ENCODE results near the gene CNNM1.

The CNNM1 gene

DNA sequence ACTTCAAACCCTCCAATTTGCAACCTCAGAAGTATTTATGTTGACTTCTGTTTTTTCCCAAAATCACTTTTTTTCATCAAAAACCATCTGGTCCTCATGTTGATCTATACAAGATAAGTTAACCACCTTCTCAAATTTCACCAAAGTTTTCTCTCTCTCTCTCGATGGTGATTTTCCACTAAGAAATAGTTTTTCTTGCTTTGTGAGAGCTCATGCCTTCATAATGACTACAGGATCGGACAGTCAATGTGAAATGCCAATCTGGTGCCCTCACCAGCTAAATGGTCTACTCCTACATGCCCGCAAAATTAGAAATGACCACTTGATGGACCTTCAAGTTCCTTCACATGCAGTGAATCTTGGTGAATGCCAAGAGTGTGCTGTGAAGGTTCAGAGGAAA lies 40.4 kb downstream of the CNNM1 start:
- FAIRE-seq: no peak

DNA sequence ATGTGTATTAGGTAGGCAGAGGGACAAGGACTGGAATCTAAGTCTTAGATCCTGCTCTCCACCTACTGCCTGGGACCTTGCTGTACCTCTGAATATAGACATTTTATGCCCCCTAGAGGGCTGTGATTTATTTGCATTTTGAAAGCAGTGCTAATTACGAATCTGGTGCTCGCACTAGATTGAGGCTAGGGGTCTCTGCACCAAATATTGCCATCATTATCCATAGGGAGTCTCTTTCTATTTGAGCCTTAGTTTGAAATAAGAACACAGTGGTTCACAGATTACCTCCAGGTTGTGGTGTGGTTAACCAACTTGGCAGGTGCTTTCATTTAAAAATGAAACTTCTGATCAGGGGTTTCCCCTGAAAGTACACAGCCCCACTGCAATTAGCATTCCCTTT lies 41.8 kb downstream of the CNNM1 start:
- FAIRE-seq: no peak
- peak; percentile 33 for DNase-seq (ENCODE audit: insufficient read length, low spot score)

More for the DNA sequence above, 40.4 kb downstream of the CNNM1 start:
- no peak for DNase-seq (ENCODE audit: insufficient read length, low spot score)

DNA sequence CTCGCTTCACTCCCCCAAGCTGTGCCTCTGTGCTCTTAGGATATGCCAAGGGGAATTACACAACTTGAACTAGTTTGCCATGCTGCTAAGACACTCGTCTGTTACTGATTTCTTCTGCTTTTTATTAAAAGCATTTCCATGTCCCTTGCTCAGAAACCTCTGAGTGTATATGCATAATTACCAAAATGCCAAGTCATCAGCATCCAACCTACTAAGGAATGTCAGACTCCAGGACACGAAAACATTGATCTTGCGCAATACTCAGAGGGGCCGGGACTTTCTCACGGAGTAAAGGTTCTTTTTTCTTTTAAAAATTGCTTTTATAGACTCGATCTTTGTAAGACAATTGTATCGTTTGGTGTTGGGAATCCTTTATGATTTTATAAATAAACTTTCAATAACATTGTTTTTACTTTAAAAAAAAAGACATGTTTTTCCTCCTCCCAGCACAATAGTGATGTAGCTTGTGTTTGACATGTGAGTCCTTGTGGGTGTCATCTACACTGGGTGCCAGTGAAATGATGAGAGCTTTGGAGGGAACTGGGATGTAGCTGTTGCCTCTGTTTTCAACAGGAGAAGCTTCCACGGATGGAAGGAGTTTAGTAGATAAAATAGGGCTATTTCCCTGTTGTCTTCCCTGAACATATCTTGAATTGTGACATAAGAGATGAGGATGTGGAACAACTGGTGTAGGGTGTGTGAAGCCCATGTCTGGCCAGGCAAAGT lies 43.6 kb downstream of the CNNM1 start:
- FAIRE-seq (no peak), DNase-seq (ENCODE audit: insufficient read length, low spot score) (no peak)

DNA sequence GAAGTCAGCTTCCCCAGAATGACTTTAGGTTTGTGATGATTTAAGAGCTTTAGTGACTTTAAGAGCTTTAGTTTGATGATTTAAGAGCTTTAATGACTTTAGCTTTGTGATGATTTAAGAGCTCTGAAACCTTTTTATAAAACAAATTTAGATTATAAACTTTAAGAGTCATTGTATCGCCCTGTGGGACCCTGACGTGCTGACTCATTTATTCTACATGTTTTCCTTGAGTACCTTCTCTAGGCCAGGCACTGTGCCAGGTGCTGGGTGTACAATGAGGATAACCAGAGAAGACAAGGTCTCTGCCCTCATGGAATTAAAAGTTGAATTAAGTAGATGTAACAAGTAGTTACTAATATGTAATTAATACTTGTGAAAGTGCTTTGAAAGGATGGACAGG lies 45.4 kb downstream of the CNNM1 start:
- no peak for FAIRE-seq
- DNase-seq (ENCODE audit: insufficient read length, low spot score): no peak

DNA sequence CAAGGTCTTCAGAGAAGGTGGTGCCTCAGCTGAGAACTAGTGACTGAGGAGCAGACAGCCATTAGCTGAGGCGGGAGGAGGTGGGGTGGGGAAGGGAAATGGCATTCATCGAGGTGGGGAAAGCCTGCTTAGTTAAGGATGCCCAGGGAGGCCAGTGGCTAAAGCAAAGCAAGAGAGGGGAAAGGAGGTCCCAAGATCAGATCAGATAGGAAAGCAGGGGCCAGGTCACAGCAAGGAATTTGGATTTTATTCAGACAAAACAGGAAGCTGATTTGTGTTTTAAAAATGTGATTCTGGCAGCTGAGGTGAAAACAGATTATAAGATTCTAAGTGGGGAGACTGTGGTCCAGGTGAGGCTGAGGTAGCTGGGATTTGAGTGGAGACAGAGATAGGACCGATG lies 45.8 kb downstream of the CNNM1 start:
- FAIRE-seq (no peak), DNase-seq (ENCODE audit: insufficient read length, low spot score) (no peak)

DNA sequence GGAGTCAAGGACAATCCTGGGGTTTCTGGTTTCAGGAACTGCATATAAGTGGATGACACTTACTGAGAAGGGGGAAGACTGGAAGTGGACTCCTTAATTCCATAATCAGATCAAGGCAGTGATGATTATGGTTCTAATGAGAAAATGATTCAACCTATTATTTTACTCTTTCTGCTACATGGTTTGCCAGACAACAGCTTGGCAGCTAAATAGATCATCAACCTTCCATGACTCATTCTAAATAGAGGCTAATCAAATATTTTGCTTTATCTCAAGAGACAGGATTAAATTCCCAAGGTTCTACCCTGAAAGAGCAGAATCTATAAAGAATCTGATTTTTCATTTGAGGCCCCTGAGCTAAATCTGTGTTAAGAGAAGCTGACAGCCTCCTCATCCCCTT lies 46.3 kb downstream of the CNNM1 start:
- FAIRE-seq (no peak), DNase-seq (ENCODE audit: insufficient read length, low spot score) (no peak)

DNA sequence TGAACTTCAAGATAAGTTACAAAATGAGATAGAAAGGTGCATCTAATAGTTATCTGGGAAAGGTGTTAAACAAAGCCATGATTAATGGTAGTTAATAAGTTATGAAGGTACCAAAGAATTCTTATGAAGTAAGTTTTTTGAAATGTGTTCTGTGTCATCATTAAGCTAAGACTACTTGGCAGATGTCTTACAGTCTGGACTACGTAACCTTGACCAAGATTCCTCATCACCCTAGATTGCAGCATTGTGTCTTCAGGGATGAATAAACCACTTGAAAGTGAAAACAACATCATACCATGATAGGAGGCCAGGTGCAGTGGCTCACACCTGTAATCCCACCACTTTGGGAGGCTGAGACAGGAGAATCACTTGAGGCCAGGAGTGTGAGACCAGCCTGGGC lies 53.0 kb downstream of the CNNM1 start:
- no peak for FAIRE-seq
- DNase-seq (ENCODE audit: insufficient read length, low spot score): no peak

DNA sequence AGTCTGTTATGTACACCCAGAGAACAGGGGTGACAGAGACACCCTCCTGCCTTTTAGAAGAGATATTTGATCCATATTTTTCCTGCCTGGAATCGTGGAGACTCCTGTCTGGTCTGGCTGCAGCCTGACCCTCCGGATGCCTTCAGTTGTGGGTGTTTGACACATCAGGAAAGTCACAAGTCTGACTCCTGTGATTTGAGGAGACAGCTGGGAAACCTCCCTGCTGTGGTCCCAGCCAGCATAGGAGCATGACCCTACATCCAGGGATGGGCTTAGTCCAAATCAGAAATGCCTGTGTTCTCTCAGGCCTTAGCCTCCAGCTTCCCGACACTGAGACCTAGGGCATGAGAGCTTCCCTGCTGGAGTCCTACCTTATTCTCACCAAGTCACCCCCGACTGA lies 57.9 kb downstream of the CNNM1 start:
- FAIRE-seq (no peak), DNase-seq (ENCODE audit: insufficient read length, low spot score) (no peak)

DNA sequence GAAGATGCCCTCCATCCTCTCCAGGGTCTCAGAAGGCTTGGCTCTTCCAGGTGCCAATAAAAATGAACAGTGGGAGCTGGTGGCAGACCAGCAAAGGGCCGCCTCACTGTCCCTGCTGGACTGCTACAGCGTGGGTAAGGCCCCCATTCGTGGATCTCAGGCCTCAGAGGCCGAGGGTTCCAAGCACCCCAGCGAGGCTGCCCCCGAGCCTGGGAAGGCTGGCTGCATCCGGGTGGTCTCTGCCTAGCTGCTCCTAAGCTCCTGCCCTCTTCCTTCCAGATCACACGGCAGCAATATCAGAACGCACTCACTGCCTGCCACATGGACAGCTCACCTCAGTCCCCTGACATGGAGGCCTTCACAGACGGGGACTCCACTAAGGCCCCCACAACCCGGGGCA lies 58.4 kb downstream of the CNNM1 start:
- no peak for FAIRE-seq
- DNase-seq (ENCODE audit: insufficient read length, low spot score): no peak

DNA sequence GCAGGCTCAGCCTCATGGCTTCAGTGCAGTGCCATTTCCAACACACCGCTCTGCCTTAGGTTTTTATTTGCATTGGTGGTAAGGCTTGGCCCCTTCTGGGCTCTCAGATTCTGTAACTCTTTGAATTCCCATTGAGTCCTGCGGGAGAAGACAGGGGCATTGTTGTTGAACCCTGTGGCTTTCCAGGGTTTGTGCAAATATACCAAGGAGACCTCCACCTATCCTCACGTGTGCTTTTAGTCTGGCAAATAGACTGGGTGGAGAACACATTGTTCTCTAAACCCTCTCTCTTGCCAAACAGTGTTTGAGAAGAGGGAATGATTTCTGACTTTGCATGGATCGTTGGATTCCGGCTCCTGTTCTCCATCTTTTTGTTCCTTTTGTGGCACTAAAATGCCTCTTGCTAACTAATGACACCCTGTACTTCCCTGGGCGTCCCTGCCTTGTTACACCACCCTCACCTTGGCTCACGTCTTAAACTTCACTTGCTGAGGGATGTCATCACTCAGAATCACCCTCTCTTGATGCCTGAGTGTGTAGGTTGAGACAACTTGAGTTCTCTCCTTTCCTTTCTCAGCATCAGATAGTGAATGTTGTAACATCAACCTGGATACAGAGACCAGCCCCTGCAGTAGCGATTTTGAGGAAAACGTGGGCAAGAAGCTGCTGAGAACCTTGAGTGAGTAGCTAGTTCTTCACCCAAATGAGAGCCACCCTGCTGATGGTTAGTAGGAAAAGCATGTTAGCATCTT lies 60.7 kb downstream of the CNNM1 start:
- DNase-seq (ENCODE audit: insufficient read length, low spot score): no peak
- no peak for FAIRE-seq

DNA sequence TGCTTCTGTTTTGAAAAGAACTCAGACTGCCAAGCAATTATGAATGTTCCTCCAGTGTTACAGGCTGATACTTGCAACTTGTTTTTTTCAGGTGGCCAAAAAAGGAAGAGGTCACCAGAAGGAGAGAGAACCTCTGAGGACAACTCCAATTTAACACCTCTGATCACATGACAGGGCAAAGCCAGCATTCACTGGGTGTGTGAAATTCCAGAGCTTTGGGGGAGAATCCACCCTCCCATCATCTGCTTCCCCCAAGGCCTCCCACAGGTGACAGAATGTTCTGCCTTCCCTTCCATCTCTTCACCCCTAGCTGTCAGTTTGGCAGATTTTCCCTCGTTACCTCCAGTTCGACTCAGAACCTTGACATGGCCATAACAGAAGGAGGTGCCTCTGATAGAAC lies 62.2 kb downstream of the CNNM1 start:
- FAIRE-seq: no peak
- no peak for DNase-seq (ENCODE audit: insufficient read length, low spot score)

DNA sequence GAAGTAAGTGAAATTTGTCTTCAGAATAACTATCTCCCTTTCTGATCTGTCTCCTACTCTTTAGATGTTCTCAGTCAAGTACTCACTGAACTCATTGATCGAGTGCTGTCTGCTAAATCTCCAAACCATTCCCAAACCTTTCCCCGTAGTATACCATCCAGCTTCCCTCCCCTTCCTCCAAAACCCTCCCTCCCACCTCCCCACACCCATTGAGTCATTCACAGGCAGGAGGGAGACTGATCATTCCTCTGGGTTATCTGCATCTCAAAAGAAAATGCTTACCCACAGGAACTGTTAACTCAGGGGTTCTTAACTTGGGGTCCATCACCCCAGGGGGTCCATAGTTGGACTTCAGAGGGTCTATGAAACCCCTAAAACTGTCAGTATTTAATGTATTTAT lies 63.9 kb downstream of the CNNM1 start:
- FAIRE-seq (no peak), DNase-seq (ENCODE audit: insufficient read length, low spot score) (no peak)

DNA sequence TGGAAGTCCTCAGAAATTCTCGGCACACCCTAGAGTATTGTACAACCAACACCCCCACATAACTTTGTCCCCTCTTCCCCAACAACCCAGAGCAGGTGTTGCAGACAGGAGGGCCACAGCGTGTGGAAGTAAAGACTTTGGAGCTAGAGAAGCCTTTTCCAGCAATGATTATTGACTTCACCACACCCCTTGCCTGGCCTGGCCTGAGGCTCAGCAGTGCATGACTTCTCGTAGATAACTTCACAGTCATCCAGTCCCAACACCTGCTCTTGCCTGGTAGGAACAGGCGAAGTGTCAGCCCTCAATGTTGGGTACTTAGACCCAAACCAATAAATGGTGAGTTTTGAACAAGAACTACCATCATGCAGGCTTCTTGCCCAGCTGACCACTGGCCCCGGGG lies 64.5 kb downstream of the CNNM1 start:
- DNase-seq (ENCODE audit: insufficient read length, low spot score): no peak
- FAIRE-seq: no peak

DNA sequence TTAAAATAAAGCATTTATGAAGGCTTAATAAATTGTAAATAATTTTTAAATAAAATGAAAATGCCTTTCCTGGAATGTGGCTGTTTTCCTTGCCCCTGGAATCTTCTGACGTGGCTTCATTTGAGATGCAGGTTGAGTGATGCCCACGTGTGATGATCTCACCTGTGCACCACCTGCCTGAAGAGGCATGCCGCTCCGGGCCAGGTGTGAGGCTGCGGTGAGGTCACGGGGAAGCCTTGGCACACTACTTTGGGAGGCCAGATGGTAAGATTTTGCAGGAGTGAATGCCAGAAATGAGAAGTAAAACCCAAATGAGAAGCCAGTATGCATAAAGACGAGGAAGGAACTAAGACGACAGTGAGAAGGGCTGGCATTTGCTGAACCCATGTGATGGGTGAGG lies 65.1 kb downstream of the CNNM1 start:
- DNase-seq (ENCODE audit: insufficient read length, low spot score) (no peak), FAIRE-seq (no peak)

DNA sequence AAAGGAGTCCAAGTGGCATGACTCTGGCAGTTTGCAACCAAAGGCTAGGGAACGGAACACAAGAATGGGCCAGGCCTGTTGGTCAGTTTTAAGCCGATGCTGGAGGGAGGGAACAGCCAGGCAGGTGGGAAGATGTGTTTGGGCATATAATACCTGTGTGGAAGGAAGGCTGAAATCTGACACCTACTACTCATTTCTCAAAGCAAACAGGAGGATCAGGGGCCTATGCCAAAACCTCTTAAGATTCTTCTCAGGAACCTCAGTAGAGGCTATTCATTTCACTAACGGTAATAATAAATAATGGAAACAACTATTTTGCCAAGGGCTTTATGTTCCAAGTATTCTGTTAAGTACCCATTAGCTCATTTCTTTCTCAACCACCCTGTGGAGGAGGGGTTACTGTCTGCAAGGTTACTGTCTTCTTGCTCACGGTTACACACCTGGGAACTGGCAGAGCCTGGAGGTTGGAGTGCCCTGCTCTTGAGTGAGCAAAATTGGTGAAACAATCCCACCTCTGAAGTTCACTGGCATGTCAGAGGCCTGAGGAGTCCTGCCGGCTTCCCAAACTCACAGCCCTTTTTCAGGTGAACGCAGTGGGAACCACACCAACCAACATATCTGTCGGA lies 65.7 kb downstream of the CNNM1 start:
- FAIRE-seq (no peak), DNase-seq (ENCODE audit: insufficient read length, low spot score) (no peak)

DNA sequence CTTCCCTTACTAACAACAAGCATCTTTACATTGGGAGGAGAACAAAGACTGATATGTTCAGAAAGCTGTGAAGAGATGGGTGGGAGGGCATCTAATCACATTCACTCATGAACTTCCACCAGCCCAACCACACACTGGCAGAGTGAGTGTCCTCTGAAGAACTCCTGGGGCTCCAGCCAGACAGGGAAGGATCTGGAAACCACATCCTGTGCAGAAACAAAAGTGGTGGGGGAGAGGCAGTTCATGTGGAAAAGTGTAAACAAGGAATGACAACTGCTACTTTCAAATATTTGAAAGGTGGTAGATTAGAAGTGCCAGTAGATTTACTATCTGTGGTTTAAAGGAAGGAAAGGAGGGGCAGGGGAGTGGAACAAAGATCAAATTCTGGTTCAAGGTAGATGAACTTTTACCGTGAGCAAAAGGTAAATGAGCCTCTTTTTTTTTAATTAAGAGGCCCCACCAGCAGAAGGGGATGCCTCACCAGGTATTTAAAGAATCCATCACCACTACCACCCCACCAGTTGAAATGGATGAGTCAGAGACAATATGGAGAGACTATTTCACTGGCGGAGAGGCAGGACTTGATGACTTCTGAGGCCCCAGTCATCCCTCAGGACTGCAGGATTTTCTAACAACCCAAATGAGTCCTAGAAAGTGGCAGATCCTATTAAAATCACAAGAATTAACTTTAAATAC lies 66.7 kb downstream of the CNNM1 start:
- DNase-seq (ENCODE audit: insufficient read length, low spot score) (peak; percentile 77), FAIRE-seq (peak; percentile 9)

DNA sequence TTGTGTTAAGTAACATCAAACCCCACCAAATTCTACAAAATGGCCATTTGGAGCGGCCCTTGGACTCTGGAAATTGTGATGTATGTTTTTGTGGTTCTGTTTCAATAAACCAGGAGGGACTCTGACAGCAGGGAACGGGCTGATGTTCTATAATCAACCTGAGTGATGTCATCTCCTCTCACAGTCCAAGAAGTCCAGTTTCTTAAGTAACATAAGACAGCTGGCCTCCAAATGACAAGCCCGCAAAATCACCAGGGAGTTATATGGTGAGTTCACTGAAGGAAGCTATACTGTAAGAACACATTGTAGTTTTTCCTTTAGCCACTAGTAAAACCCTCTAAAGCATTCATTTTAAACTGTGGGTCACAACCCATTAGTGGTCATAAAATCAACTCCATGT lies 67.3 kb downstream of the CNNM1 start:
- DNase-seq (ENCODE audit: insufficient read length, low spot score): peak; percentile 27

DNA sequence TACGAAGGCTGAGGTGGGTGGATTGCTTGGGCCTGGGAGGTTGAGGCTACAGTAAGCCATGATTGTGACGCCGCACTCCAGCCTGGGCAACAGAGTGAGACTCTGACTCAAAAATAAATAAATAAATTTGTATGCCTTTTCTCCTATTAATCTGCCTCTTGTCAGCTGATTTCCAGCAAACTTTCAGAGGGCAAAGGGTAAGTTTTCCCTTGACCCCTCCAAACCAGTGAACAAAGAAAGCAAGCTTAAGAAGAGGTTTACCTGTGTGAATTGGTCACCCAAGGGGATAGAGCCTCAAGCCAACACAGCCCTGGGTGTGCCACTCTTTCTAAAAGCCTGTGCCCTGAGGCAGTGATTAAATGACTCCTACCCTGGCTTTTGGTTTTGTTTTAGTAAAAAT lies 70.5 kb downstream of the CNNM1 start:
- FAIRE-seq (no peak), DNase-seq (ENCODE audit: insufficient read length, low spot score) (no peak)

More for the DNA sequence above, 67.3 kb downstream of the CNNM1 start:
- no peak for FAIRE-seq

DNA sequence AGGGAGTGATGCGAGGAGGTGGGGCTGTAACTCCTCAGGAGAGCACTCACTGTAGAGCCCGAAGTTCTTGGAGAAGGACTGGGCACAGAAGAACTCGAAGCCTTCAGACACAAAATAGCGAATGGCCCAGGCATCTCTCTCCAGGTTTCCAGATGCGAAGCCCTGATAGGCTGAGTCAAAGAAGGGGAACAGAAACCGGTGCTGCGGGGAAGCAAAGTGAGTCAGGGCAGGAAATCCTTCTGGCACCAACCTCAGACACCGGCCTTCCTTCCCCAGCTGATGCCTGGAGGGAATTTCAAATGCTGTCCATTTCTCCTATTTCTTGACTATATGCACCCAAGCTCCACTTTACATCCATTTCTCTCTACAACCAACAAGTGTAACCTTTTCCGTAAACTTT lies 74.5 kb downstream of the CNNM1 start:
- DNase-seq (ENCODE audit: insufficient read length, low spot score): no peak
- no peak for FAIRE-seq

DNA sequence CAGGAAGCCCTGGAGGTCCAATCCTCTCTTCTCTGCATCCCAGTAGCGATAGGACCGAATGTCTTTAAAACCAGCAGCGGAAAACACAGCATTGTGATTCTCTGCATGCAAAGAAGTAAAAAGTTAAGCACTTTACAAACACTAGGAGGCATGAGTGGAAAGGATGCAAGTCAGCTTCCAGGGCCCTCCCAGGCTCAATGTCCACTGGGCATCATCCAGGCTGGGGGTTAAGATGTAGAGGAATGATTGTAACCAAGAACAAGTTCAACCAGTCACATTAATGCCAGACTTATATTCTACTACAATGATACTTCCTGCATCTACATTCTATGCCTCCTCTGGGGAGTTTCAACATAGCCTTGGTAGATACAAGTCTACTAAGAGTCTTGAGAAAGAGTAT lies 77.0 kb downstream of the CNNM1 start:
- no peak for DNase-seq (ENCODE audit: insufficient read length, low spot score)
- FAIRE-seq: no peak

DNA sequence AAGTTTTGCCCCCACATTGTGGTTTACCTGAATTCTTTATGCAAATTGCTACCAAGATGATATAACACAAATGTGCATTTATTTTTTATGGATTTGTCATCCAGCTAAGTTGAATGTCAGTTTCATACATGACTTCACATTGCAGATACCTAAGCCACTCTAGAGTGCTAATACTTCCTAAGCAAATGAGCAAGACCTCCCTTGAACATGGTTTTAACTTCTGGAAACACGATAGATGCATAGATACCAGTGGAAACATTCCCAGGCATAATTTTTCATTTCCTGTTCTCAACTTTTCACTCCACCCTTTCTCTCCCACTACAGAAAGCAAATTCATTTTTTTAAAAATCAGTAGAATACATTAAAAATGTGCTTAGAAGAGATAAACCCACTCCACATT lies 81.0 kb downstream of the CNNM1 start:
- DNase-seq (ENCODE audit: insufficient read length, low spot score) (no peak), FAIRE-seq (no peak)
